ENCODE data around the gene CDKAL1.

- no peak for TF ChIP-seq CTCF (IDR thresholded peaks at IDR 0.05)
- no peak for TF ChIP-seq POLR2A (IDR thresholded peaks at IDR 0.05; ENCODE audit: low read depth)
- TF ChIP-seq POLR2AphosphoS5 (IDR thresholded peaks at IDR 0.05): no peak
Observed at GRCh38 chr6:21159465-21159864, 625.2 kb downstream of the CDKAL1 start.

Measured in esophagus muscularis mucosa (tissue), 3 donors.